DMS79 (cell line): ENCODE data around the gene SMIM34.
"Not testable (repeated sequence)": the region's sequence is repeated elsewhere in the genome, so short reads cannot be mapped to it uniquely, and the experiment has no call there.

Source experiments
- DNase-seq: peaks from one replicate; lab custom pipeline; 2025; lab: John Stamatoyannopoulos, UW

SMIM34 gene, protein sequence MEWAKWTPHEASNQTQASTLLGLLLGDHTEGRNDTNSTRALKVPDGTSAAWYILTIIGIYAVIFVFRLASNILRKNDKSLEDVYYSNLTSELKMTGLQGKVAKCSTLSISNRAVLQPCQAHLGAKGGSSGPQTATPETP

DNA sequence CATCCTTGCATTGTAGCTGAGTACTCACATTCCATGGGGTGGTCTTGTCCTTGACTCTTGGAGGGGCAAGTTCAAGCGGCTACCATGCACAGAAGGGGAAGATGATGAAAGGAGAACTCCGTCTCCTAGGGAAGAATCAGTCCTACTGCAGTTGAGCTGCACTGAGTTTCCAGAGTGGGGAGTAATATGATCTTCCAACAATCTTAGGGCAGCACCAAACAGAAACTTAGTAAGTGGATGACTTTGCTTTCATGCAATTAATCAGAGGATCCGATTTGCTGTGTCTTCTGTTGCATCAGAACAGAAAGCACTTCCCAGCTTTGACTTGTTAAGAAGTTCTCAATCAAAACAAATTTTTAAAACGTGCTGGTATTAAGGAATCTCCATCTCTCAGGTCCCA, at the start of gene SMIM34:
TSS of gene SMIM34 (minus strand) at position 147 of the 400 bp plus-strand sequence. CDS start at position 35, 112 bp downstream.
- DNase-seq, result not testable (repeated sequence)

- DNase-seq, result not testable (repeated sequence)
Measured at GRCh38 chr21:34467333-34467732, 43.6 kb upstream of the SMIM34 start.

- not testable (repeated sequence) for DNase-seq
Measured at GRCh38 chr21:34459426-34459825, 35.7 kb upstream of the SMIM34 start.

- DNase-seq, result not testable (repeated sequence)
Measured at GRCh38 chr21:34458266-34458665, 34.5 kb upstream of the SMIM34 start.

GRCh38 chr21:34456180-34456579, 32.4 kb upstream of the SMIM34 start:
- DNase-seq, result not testable (repeated sequence)

GRCh38 chr21:34455628-34456027, 31.9 kb upstream of the SMIM34 start:
- DNase-seq, result not testable (repeated sequence)

GRCh38 chr21:34447018-34447417, 23.3 kb upstream of the SMIM34 start:
- DNase-seq, result not testable (repeated sequence)

DNA sequence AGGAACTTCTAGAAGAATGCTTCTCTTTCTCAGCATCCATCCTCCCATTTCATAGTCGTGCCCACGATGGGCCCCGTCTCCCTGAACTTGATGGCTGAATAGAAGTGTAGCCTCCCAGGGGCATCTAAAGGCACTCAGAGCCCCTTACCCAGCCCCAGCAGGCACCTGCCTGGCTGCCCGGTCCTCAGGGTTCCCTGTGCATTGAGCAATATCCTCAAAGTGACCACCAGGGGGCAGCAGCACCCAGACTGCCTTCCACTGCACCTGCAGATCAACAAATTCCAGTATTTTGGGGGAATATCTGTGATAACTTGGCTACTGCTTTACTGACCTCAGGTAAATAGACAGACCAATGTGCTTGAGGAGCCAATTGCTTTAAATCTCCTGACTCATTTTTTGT, 19.7 kb upstream of the SMIM34 start:
- not testable (repeated sequence) for DNase-seq

DNA sequence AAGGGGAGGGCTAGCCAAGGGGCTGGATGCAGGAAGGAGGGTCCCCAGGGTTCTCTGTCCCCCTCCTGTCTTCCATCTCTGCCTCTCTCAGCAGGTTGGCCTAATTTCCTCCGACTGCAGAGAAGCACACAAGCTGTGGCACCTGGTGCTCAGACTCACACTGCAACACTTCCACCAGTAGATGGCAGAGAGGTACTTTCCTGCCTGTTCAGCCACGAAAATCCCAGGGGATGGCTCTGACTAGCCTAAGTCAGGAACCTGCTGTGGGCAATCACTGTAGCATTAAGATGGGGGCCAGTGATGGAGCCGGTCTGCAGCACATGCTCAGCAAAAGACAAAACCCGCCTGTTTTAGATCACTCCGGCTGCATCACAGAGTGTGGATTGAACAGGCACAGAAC, 6.0 kb upstream of the SMIM34 start:
- not testable (repeated sequence) for DNase-seq

GRCh38 chr21:34428441-34428840, 4.7 kb upstream of the SMIM34 start:
- not testable (repeated sequence) for DNase-seq

DNA sequence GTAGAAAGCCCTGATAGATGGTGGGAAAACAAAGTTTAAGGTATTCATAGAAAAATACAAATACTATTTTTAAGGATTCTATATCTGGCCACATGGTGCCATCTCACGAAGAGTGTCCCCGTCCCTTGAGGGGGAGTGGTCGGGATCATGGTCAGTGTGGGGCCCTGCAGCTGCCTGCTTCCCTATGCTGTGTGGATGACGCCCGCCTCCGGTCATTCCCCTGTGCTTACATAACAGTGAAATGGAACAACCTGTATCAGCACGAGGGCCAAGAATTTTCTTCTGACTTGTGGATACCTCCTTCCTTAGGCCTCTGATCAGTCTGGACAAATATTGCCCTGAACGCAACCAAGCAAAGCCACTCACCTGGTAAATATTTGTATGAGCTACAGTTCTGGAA, 3.6 kb upstream of the SMIM34 start:
- DNase-seq, result not testable (repeated sequence)

DNA sequence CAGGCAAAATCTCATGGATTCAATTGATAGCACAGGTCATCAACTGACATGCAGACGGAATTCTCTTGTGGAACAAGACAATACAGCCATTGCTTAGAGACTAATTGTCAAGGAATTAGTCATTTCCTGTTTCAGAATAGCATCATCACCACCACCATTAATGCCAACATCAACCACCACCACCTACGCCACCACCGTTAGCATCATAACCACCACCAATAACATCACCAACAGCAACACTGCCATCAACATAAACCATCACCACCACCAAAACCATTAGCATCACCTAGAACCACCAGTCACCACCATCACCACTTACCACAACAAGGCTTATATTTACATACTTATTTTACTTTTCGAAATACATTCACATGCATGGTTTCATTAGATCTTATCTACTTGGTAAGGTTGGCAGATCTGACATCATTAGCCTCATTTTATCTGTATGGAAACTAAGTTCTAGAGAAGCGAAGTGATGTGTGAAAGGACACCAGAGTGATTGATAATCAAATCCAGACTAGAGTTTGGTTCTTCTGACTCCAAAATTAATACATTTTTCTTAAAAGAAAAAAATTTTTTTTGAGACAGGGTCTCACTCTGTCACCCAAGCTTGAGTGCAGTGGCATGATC, 6.2 kb downstream of the SMIM34 start:
- DNase-seq, result not testable (repeated sequence)

DNA sequence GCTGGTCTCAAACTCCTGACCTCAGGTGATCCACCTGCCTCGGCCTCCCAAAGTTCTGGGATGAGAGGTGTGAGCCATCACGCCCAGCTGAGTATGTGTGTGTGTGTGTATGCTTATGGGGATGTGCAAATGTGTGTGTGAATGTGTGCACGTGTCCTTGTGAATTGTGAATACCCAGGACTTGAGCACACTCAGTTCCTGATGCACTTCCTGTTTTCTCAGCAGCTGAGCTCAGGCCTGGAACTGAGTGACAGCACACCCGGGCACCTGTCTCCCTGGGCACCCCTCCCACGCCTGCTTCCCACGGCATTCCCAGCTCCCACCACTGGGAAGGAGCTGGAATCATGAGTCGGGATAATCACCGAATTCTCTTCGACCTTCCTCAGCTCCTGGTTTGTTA, 16.5 kb downstream of the SMIM34 start:
- DNase-seq, result not testable (repeated sequence)

DNA sequence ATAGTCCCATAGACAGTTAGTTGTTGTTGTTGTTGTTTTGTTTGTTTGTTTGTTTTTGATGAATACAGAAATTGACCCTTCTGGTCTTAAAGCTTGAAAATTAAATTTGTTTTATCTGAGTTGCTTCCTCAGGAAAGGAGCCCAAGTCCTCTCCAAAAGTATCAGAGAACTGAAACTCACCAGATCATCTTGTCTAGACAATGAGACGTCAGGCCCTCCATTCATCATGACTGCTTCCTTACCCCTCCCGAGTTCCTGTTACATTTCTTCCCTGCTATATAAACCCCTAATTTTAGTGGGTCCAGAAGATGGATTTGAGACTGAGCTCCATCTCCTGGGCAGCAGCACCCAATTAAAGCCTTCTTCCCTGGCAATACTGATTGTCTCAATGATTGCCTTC, 17.1 kb downstream of the SMIM34 start:
- not testable (repeated sequence) for DNase-seq

GRCh38 chr21:34406102-34406501, 17.6 kb downstream of the SMIM34 start:
- not testable (repeated sequence) for DNase-seq

GRCh38 chr21:34405686-34406085, 18.1 kb downstream of the SMIM34 start:
- DNase-seq, result not testable (repeated sequence)

DNA sequence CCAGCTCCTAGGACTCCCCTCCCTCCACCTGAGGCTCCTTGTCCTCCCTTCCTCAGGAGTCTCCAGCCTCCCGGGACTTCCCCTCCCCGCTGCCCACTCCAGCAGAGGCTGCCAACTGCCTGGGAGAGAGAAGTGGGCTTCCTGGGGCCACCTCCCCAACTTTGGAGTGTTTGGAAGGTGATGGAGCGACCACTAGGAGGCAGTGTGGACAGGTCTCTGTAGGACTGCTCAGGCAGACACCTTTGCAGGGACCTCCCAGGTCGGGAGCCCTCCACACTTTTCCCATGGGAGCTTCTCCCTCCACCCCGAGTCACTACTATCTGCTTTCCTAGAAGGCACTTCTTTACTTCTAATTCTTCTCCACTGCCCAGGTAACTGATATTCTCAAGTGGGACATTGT, 19.0 kb downstream of the SMIM34 start:
- DNase-seq, result not testable (repeated sequence)

DNA sequence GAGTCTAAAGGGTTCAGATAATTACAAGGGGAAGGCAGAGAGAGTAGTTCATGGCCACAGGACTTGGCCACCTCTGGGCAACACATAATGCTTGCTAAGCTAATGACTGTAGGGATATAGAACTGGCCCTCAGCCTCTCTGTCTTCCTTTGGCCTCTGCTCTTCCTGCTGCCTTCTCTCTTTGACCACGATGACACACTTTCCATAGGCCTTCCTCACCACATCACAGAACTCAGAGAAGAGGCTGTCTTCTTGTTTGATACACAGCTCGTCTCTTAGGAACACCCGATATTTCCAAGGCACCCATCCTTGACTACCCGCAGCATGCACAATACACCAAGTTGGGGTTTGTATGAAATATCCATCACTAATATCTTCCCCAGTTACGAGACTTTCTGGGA, 23.2 kb downstream of the SMIM34 start:
- DNase-seq, result not testable (repeated sequence)

- not testable (repeated sequence) for DNase-seq
Measured at GRCh38 chr21:34383724-34384415, 39.9 kb downstream of the SMIM34 start.

GRCh38 chr21:34383138-34383537, 40.6 kb downstream of the SMIM34 start:
- not testable (repeated sequence) for DNase-seq

GRCh38 chr21:34375619-34375972, 48.2 kb downstream of the SMIM34 start:
- DNase-seq, result not testable (repeated sequence)

GRCh38 chr21:34374940-34375618, 48.7 kb downstream of the SMIM34 start, which contains the start of gene SMIM11:
TSS of gene SMIM11 (plus strand) at chr21:34375507. CDS start at chr21:34379505, 3,998 bp downstream.
- DNase-seq, result not testable (repeated sequence)
